GM21360 (cell line): Measurements from ENCODE around the gene DNAH11.

Experiments used
- ATAC-seq: cut with Tn5 transposase; IDR thresholded peaks from one replicate; pipeline ENCODE4 v1.9.1; 2021; ENCODE audit warnings: mild to moderate bottlenecking, moderate library complexity; ENCODE audit not compliant: unreplicated experiment

Gene DNAH11

DNA sequence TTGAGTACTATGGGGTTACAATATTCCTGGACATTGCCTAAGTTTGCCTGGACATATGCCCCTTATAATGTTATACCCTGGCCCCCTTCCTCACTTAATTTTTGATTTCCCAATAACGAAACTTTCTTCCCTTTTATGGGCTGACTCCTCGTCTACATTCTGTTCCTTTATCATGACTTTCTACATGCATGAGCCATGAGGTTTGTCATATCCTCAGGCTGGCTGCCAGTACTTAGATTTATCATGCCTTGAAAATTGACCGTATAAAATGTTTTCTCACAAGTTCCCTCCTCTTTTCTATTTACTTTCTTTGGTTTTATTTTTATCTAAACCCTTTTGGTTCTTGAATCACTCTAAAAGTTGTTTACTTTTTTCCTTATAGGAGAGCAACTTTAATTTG lies 4.7 kb downstream of the DNAH11 start:
- no peak for ATAC-seq

DNA sequence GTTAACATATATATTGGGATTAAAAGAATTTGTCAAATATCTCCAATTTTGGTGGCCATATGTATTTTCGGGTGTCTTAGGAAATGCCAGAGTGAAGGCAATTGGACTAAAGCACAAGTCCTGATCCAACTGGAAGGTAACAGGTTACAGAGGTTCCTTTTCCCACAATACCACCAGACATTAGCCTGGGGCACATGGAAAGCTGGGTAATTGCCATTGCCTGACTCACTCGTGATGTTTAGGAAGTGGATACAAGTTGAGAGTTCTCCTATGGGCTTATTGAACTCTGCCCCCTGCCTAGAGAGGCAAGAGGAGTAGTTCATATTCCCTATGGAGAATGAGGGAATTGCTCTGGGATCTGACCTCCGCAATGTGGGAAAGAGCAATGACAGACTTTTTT lies 5.7 kb downstream of the DNAH11 start:
- ATAC-seq = no peak

DNA sequence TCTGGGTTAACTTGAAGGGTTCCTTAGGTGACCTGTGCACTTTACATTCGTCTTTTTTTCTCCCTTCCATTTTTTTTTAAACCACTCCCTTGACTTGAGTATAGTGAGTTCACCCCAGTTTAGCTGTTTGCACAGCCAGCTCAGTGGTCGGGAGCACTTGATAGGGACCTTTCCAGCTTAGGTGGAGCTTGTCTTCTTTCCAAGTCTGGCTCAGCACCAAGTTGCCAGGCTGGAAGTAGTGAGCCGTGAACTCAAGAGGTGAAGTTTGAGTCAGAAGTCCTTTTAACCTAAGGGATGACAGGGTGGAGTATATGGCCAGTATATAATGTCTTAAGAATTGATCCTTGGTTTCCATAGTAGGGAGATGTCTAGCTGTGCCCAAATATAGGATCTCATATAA lies 7.2 kb downstream of the DNAH11 start:
- ATAC-seq = no peak

DNA sequence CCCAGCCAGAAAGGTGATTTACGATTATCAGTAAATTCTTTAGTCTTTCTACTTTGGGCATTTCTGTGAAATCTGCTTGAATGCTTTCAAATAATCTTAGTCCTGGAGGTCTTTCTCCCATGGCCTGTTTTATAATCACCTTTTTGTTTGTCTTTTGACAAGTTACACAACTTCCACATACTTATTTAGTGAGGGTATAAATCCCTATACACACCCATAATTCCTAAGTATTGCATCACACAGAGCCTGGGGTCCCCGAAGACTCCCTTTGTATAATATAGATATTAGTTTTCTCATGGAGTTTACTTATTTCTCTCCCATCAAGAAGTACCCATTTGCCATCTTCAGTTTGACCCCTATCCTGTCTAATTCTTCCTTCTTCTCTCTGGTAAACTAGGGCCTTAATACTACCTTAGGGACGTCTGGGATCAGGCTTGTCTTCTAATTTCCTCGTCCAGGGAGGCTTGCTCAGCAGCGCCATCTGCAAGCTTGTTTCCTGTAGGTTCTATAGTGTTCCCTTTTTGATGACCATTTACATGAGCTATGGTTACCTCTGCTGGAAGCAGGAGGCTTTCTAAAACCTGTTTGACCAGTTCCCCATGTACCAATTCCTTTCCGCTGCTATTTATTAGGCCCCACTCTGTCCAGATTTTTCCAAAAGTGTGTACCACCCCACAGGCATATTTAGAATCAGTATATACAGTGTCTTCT lies 8.1 kb downstream of the DNAH11 start:
- no peak for ATAC-seq

DNA sequence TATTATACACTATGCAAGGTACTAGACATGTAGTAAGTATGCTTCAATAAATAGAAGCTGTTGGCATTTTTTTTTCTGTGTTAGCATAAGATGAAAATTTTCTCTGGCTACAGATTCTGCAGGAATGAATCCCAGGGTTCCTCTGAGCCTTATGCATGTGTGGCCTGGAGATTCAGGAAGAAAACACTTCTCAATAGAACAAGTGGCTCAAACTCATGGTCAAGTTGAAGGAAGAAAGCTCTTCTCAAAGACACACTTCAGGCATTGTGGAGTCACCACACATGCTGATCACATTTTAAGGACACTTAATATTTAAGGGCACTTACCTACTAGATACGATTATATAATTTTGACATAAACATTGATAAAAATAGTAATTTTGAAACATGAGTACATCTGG lies 19.5 kb downstream of the DNAH11 start:
- ATAC-seq = no peak

DNA sequence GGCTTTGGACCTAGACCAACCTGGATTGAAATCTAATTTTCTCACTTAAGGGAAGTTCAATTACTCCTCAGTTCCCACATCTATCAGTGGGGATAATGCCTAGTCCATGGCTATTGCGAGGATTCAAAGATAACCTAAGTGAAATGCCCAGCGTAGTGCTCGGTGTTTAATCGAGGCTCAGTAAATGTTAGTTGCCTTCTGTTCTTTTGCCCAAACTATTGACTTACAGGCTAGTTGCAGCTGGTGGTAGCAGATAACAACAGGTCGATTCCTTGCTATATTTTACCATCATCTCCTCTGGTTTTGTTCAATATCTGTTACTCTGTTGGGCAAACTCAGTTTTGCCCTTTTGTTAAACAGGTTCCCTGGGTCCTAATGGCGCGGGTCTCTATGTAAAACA lies 22.8 kb downstream of the DNAH11 start:
- no peak for ATAC-seq

DNA sequence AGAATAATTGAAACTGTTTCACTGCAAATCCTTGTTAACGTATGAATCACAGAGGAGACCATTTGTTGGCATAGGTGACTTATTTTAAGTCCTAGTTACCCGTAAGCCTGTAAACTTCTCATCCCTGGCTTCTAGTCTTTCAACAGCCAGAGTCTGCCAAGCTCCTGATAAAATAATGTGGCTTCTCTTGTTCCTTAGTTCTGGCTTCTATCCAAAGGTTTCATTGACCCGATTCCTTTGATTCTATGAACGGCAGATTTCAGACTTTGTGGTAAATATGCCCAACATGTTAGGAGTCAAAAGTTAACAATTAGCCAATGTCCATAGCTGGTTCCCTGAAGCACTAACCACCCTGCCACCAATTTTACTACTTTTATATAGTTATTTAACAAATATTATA lies 23.3 kb downstream of the DNAH11 start:
- ATAC-seq = no peak

DNA sequence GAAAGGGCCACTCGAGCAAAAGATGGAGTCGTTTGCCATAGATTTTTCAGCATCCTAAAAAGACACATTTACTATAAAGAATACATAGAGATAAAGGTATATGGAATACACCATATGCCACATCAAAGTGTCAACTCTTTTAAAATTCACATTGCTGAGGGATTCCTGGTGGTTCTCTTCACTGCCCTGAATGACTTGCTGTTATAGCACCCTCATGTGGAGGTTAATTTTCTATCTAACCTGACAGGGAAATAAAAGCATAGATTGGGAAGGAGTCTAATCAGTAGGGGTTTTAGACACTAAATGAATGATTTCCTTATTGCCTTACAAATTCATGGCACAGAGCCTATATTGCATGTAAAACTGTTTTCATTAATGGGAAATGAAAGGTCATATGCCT lies 25.9 kb downstream of the DNAH11 start:
- no peak for ATAC-seq

DNA sequence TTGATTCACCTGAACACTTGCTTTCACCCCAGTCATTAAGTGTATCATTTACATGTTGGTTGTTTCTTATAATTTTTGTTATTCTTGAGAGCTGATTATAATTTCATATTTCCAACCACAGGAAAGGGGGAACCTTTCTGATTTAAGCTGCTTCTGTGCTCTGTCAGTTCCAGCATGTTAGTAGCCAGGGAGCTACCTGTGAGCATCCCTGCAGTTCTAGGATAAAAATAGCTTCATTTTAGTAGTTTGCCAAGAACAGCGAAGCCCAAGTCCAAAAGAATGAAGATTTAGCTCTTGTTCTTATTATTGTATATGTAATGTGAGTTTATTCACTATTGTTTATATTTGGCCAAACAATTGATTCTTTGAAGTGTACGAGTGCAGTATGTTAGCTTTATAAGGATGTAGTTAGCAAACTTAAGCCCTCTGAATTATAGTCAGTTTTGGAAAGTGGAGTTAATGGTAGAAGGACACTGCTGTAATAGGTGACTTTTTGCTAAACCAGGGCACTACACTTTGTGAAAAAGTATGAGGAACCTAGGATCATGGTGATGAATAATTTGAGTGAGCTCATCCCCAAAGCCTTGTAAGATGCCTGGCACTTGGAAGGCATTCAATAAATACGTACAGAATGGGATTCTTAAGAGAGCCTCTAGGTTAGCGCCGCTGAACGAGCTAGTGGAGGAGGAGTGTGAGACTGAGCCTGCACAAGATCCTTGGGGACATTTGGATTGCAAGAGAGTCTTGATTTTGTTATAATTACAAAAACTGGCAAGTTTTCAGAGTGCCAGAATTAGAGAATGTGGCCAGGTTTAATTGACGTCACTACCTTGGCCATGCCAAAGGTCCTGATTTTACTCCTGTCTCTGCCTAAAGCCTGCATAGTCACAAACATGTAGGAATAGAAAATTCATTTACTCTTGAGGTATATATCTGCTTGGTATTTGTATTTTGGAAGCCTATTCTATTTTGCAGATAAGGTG lies 29.8 kb downstream of the DNAH11 start:
- ATAC-seq = no peak

DNA sequence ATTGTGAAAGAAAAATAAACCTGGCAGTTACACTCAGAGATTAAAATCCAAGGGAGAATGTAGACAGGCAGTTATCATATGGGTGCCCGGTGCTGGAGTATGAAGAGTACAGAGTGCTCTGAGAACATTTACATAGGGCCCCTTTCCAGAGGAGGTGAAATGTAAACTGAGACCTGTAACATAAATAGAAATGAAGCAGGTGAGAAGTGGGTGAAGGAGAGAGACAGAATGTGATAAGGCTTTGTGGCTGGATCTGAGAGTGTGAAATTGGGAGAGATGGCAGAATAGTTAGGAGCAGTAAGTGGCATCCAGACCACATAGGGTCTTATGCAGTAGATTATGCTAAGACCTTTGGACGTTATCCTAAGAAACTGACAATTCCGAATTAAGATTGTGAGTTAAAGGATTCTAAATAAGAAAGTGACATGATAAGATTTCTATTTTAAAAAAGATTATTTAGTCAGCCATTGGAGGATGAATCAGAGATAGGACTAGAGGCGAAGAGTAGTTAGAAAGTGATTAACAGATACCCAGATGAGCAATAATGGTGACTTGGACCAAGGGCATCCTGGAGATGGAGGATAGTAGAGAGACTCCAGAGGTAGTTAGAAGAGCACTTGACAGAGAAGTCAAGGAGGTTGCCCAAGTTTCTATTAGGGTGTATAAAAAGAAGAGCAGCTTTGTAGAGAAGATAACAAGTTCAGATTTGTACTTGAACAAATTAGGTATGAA lies 36.7 kb downstream of the DNAH11 start:
- ATAC-seq = peak; percentile 51

DNA sequence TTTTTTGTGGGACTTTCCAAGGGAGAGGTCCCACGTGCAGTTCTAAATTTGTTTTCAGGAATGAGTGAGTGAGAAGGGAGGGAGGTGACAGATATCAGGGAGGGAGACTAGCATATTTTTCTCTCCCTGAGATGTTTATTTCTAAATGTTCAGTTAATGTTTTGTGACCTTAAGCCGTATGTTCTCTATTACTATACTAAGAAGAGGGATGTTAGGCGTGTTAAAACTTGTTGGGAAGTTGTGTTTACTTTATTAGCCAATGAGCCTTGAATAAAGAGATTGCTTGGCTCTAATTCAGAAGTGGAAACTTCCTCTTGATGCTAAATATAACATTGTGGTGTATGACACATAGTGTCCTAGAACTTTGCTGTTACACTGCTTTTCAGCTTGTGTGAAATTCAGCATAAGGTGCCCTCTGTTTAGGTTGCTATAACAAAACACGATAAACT lies 37.3 kb downstream of the DNAH11 start:
- ATAC-seq = peak; percentile 47

DNA sequence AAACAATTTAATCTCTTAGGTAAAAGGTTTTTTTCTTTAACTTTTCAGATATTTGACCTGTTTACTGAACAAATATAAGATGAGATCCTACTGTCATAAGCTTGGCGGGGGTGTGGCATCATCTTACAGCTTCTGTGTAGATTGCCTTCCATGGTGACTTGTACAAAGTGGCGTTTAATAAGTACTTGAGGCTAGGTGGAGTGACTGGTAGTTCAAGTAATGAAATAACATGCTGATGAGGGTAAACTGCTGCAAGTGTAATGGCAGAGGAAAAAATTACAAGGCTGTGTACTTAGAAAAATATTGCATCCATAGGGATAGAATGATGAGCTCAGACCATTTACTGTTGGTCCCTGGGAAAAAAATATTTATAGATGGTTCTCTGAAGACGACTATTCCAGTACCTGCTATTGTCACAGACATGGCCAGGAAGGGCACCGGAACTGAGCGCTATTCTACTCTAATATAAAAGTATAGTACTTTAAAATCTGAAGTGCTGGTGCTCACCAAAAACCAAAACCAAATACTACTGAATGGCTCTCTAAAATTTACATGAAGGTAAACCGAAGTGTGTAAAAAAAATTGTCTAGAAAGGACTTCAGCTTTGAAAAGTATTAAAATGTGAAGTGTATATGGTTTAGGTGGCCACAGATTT lies 42.4 kb downstream of the DNAH11 start:
- ATAC-seq = no peak

DNA sequence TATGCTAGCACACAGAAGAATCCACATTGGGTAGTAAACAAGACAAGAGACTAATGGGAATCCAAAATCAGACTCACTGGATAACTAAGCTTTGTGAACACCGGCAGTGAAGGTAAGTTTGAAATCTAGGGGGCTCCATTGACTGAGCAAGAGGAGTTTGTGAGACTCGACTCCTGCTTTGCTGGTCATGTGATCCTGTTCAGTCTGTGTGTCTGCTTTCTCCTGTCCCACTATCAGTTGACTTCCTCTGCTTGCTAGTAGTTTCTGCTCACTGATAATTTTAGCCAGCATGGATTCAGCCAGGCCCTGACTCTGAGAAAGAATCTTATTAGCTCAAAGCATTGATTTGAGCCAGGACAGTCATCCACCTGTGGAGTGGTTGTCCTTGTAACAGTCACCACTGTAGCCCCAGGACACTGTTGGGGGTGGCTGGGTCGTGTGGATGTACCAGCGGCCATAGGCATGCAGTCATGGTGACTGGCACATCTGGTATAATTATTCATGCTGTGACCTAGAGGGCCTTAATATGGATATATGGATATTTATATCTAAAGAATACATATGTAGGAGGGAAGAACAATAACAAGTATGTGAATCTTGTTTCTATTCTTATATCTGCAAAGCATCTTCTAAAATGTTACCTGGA lies 44.4 kb downstream of the DNAH11 start:
- no peak for ATAC-seq

DNA sequence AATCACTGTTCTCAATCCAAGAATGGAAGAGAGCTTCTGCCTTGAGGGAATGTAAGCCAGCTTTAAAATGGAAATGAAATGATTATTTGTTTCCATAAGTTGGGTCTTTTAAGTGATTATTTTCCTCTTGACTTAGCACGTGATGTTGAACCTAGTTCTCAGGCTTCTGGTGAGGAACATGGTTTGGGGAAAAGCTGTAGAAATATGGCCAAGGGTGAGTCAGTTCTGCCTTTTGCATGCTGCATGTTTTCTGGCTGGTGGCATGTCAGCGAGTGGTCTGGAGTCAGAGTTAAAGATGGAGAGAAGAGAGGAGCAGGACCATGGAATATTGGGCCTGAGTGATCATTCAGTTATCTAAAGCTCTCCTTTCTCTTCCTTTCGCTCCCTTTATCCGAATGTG lies 54.0 kb downstream of the DNAH11 start:
- ATAC-seq = no peak

DNA sequence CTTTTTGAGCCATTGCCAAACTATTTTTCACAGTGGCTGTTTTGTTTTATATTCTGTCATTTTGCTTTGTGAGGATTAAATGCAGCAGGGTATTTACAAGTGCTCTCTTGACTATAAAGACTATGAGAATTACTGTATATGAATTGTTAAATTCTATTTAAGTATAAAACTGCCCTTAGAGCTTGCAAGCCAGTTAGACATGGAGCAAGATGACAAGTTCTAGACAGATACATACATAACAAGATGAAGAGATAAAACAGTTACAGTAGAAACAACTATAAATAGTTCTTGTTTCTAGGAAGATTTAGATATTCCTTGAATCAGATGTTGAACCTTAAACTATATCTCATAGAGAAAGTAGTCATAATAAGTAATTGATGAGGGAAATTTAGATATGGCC lies 60.6 kb downstream of the DNAH11 start:
- ATAC-seq = no peak

DNA sequence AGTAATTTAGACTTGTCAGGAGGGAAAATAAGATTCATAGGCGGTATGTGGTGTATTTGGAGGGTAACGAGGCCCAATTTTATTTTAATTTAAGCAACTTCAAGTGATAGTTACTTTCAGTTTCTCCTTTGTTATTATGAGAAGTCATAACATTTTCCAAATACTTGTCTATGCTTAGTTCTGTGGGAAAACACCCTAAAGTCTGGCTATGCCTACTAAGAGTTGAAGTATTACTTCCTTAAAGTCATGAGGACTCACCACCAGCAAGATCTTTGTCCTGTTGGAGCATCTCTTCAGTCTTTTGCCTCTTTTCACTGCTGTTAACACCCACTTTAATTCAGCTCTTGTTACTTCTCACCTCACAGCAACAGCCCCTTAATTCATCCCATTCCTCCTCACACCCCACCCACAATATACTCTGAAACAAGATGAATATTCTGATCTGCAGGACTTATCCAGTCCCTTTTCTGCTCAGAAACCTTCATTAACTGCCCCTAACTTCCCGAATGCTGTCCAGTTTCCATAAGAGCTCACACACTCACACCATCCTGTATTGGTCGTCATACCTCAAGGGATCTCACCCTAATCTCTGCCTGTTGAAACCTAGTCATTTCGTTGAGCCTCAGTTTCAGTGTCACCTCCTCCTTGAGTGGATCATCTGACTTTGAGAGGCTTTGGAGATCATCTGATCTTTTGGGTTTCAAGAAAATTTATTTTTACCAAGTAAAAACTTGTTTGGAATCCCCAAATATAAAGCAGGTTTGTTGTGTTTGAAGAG lies 61.3 kb downstream of the DNAH11 start:
- peak; percentile 71 for ATAC-seq

DNA sequence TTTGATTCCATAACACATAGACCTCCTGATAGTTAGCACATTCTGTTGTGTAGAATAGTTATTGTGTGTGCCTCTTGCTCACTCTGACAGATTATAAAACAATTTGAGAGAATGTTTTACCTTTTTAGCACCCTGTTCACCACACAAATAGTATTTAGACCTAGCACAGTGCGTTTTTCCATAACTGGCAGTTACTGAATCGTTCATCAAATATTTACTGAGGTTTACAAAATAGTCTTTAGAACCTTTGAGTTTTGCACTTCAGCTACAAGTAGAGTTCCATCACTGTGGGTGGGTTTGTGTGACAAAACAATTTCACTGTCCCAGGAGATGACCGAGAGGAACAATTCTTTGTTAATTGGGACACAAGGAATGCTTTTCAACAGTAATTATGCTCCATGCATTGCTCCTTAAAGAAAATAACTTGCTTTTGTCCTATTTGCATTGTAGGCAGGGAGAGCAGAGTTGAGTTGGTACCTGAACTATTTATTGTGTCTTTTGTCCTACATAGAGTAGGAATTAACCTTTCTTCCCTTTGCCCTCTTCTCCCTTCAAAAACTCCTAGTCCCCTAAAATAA lies 62.3 kb downstream of the DNAH11 start:
- no peak for ATAC-seq

DNA sequence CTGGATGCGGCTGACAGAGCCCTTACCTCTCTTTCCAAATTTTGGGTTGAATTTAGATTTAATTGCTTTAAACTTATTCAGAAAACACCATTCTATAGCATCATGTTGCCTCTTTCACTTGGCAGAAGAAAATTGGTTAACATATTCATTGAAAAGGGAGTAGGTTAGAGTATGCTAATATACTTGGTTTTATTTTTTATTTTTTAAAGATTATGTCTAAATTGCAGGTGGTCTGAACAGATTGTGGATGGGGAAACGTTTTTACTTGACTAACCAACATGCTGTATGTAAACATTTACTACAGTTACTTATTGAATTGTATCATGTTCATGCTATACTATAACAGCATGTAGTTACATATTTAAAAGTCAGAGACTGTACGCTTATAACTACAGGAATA lies 65.6 kb downstream of the DNAH11 start:
- no peak for ATAC-seq

DNA sequence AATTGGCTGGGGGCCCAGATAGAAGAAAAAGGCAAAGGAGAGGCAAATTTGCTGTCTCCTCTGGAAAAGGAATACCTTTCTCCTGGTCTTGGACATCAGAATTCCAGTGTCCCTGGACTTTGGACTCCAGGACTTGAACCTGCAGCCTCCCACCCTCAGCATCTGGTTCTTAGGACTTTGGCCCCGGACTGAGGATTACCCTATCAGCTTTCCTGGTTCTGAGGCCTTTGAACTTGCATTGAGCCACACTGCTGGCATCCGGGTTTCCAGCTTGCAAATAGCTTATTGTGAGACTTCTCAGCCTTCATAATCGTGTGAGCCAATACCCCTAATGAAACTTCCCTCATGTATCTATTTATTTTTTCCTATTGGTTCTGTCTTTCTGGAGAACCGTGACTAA lies 68.3 kb downstream of the DNAH11 start:
- ATAC-seq = no peak
